ENCODE results near the gene PDSS2. TPM values are rescaled to one million over a fixed set of nuclear protein-coding genes. Genes with fewer than 3 reads are reported as not detected.

Gene PDSS2
- total and polyA plus RNA-seq, 4 donors: 10.5 to 20.9 (median 16.0) TPM

DNA sequence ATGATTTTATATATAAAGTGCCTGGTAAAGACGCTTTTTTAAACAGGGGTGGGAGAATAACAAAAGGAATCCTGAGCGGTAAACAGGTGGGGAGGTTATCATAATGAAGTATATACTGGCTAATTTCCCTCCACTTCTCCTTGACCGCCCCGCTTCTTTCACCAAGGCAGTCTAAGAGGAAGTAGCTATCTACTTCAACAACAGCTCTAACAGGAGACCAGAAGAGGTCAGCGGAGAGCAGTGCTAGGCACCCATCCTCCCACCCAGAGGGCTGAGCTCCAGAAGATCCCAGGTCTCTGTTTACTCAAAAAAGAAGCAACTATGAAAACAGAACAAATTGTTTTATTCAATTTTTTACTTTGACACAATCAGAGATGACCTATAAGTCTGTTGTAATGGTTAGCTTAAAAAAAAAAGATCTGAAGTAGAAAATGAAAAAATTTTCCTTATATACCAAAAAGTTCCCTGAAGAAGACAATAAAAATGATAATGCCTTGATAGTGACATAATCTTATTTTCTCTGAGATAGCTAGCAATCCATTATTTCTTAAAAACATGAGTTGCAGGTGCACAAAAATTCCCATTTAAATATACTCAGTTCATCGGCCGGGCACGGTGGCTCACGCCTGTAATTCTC, 141.1 kb downstream of the PDSS2 start:
- Histone ChIP-seq H3K36me3 (ENCODE audit: control insufficient read depth in 4 of 4, insufficient read depth in 3 of 4, low read depth in 1 of 4, low read length in 3 of 4) (no peaks in the 10 kb centered on the region), H3K27ac (ENCODE audit: low read depth in 1 of 2, low read length in 2 of 2) (no peak overlapping the region), H3K9me3 (ENCODE audit: control insufficient read depth in 4 of 4, low read length in 3 of 4) (no peaks in the 10 kb centered on the region), H3K4me1 (ENCODE audit: control insufficient read depth in 4 of 4, insufficient read depth in 4 of 4, low read length in 3 of 4) (peaks cover 0 to 8% (median 3%) of the 10 kb centered on the region in 4 donors), H3K9ac (ENCODE audit: low read depth in 1 of 2, low read length in 2 of 2) (no peak overlapping the region), H3K27me3 (ENCODE audit: control insufficient read depth in 4 of 4, insufficient read depth in 4 of 4, low read length in 3 of 4) (no peaks in the 10 kb centered on the region), H3K4me3 (ENCODE audit: low read depth in 1 of 3, low read length in 3 of 3) (no peak overlapping the region)
- TF ChIP-seq RAD21 (IDR thresholded peaks at IDR 0.05): peak; percentile 85 to 86
- peak; percentile 43 for TF ChIP-seq NR2F2 (IDR thresholded peaks at IDR 0.05)
- peak; percentile 7 for TF ChIP-seq FOXA2 (IDR thresholded peaks at IDR 0.05)
- TF ChIP-seq, protein P1, sequence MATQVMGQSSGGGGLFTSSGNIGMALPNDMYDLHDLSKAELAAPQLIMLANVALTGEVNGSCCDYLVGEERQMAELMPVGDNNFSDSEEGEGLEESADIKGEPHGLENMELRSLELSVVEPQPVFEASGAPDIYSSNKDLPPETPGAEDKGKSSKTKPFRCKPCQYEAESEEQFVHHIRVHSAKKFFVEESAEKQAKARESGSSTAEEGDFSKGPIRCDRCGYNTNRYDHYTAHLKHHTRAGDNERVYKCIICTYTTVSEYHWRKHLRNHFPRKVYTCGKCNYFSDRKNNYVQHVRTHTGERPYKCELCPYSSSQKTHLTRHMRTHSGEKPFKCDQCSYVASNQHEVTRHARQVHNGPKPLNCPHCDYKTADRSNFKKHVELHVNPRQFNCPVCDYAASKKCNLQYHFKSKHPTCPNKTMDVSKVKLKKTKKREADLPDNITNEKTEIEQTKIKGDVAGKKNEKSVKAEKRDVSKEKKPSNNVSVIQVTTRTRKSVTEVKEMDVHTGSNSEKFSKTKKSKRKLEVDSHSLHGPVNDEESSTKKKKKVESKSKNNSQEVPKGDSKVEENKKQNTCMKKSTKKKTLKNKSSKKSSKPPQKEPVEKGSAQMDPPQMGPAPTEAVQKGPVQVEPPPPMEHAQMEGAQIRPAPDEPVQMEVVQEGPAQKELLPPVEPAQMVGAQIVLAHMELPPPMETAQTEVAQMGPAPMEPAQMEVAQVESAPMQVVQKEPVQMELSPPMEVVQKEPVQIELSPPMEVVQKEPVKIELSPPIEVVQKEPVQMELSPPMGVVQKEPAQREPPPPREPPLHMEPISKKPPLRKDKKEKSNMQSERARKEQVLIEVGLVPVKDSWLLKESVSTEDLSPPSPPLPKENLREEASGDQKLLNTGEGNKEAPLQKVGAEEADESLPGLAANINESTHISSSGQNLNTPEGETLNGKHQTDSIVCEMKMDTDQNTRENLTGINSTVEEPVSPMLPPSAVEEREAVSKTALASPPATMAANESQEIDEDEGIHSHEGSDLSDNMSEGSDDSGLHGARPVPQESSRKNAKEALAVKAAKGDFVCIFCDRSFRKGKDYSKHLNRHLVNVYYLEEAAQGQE (IDR thresholded peaks at IDR 0.05): no peak
- TF ChIP-seq RXRA (IDR thresholded peaks at IDR 0.05): peak in 1 of 2 donors; percentile 37
- TF ChIP-seq, protein P2, sequence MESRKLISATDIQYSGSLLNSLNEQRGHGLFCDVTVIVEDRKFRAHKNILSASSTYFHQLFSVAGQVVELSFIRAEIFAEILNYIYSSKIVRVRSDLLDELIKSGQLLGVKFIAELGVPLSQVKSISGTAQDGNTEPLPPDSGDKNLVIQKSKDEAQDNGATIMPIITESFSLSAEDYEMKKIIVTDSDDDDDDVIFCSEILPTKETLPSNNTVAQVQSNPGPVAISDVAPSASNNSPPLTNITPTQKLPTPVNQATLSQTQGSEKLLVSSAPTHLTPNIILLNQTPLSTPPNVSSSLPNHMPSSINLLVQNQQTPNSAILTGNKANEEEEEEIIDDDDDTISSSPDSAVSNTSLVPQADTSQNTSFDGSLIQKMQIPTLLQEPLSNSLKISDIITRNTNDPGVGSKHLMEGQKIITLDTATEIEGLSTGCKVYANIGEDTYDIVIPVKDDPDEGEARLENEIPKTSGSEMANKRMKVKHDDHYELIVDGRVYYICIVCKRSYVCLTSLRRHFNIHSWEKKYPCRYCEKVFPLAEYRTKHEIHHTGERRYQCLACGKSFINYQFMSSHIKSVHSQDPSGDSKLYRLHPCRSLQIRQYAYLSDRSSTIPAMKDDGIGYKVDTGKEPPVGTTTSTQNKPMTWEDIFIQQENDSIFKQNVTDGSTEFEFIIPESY (IDR thresholded peaks at IDR 0.05): no peak
- TF ChIP-seq, protein P3, sequence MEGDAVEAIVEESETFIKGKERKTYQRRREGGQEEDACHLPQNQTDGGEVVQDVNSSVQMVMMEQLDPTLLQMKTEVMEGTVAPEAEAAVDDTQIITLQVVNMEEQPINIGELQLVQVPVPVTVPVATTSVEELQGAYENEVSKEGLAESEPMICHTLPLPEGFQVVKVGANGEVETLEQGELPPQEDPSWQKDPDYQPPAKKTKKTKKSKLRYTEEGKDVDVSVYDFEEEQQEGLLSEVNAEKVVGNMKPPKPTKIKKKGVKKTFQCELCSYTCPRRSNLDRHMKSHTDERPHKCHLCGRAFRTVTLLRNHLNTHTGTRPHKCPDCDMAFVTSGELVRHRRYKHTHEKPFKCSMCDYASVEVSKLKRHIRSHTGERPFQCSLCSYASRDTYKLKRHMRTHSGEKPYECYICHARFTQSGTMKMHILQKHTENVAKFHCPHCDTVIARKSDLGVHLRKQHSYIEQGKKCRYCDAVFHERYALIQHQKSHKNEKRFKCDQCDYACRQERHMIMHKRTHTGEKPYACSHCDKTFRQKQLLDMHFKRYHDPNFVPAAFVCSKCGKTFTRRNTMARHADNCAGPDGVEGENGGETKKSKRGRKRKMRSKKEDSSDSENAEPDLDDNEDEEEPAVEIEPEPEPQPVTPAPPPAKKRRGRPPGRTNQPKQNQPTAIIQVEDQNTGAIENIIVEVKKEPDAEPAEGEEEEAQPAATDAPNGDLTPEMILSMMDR (IDR thresholded peaks at IDR 0.05; ENCODE audit: low read depth, low read length, missing input control): peak; percentile 54
- TF ChIP-seq TAF1 (conservative IDR thresholded peaks at IDR 0.05): no peak
- TF ChIP-seq HNF4A (conservative IDR thresholded peaks at IDR 0.05): peak in 1 of 2 donors; percentile 15
- WGBS: 61% methylated on average over 9 of the region's 9 CpGs
- peak; percentile 44 for DNase-seq (ENCODE audit: low spot score)

DNA sequence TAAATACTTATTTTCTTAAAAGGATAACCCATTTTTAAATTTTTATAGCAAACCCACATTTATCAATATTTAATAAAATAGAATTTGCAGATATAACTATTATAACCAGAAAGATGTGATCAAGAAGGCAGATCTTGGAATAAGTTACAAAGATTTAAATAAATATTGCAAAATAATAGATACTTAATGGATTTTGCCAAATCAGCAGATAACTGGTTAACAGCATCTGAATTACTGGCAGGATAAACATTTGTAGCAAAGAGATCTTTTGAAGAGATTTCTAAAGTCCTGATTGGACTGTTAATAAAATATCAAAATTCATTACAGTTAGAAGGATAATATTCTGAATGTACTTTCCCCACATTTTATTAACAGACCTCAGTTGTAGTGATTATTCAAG, 144.2 kb downstream of the PDSS2 start:
- no peaks in the 10 kb centered on the region for H3K27me3 ChIP-seq (ENCODE audit: control insufficient read depth in 4 of 4, insufficient read depth in 4 of 4, low read length in 3 of 4)
- H3K4me3 ChIP-seq (ENCODE audit: low read depth in 1 of 3, low read length in 3 of 3): no peak overlapping the region
- no peak for DNase-seq (ENCODE audit: low spot score)
- TF ChIP-seq JUND (IDR thresholded peaks at IDR 0.05): no peak
- TF ChIP-seq, protein P3 (IDR thresholded peaks at IDR 0.05; ENCODE audit: low read depth, low read length, missing input control): no peak
- no peak for TF ChIP-seq RAD21 (IDR thresholded peaks at IDR 0.05)
- TF ChIP-seq FOXA2 (IDR thresholded peaks at IDR 0.05): no peak
- no peak for TF ChIP-seq YY1 (IDR thresholded peaks at IDR 0.05)
- H3K9me3 ChIP-seq (ENCODE audit: control insufficient read depth in 4 of 4, low read length in 3 of 4): no peaks in the 10 kb centered on the region
- H3K4me1 ChIP-seq (ENCODE audit: control insufficient read depth in 4 of 4, insufficient read depth in 4 of 4, low read length in 3 of 4): peaks cover 0 to 8% (median 3%) of the 10 kb centered on the region in 4 donors
- H3K27ac ChIP-seq (ENCODE audit: low read depth in 1 of 2, low read length in 2 of 2): no peak overlapping the region
- H3K9ac ChIP-seq (ENCODE audit: low read depth in 1 of 2, low read length in 2 of 2): no peak overlapping the region
- H3K36me3 ChIP-seq (ENCODE audit: control insufficient read depth in 4 of 4, insufficient read depth in 3 of 4, low read depth in 1 of 4, low read length in 3 of 4): no peaks in the 10 kb centered on the region
